GM12875 (cell line): ENCODE results near the gene MORN3.
A peak's percentile ranks its signal among the peaks of the same experiment; 100 is the strongest.
"Not testable (repeated sequence)": the region's sequence is repeated elsewhere in the genome, so short reads cannot be mapped to it uniquely, and the experiment has no call there.

Experiments
- H3K4me3 ChIP-seq: one replicate; pipeline ENCODE4 v1.5.1; 2011; ENCODE audit warnings: low read depth, low read length, control low read depth
- CTCF ChIP-seq: IDR thresholded peaks from 2 replicates; pipeline ENCODE4 v1.5.1; 2011; ENCODE audit warnings: low read depth, mild to moderate bottlenecking, control low read depth, inconsistent platforms, low read length, moderate library complexity, borderline replicate concordance; ENCODE audit not compliant: insufficient read depth

Gene MORN3

GRCh38 chr12:121648458-121649028 is 20.9 kb downstream of the MORN3 start:
- TF ChIP-seq CTCF: no peak

GRCh38 chr12:121641343-121641630 is 28.2 kb downstream of the MORN3 start:
- TF ChIP-seq CTCF: no peak
- no peak overlapping the region for H3K4me3 ChIP-seq

More at GRCh38 chr12:121648458-121649028, 20.9 kb downstream of the MORN3 start:
- H3K4me3 ChIP-seq: no peak overlapping the region

DNA sequence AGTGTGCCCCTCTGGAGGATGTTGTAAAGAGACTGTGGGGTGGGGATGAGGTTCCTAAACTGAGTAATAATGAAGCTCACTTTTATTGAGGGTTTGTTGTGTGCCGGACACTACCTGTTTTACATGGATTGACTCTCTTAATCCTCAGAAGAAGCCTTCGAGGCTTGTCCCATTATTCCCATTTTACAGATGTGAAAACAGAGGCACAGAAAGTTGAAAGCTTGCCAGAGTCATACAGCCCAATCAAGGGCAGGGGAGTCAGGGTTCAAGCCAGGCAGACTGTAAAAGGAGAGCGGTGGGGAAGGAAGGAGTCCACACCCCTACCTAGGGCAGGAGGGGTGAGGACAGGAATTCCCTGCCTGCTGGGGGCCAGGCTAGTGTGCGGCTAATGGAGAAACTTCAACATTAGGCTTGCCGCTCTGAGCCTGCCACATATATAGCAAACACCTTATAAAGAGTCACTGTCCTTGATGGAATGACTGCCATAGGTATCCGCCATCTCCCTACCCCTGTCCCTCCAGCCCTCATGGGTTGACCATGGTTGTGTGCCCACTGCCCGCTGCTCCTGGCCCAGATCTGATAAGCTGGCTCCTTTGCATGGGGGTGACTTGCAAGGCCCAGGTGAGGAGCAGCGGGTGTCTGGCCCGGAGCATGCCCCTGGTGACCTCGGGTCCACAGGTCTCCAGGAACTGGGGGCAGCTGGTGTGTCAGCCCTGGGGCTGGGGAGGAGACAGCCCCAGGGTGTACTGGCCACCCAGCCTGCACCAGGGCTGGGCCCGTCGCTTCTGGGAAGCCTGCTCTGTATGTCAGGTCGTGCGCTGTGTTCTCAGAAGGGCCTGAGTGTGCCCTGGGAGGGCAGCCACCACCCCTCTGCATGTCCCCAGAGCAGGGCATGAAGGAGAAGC is 30.9 kb downstream of the MORN3 start:
- no peak for TF ChIP-seq CTCF
- H3K4me3 ChIP-seq: no peak overlapping the region

GRCh38 chr12:121637231-121637914 is 32.1 kb downstream of the MORN3 start:
- no peak for TF ChIP-seq CTCF
- H3K4me3 ChIP-seq: peak overlapping the region; percentile 2

DNA sequence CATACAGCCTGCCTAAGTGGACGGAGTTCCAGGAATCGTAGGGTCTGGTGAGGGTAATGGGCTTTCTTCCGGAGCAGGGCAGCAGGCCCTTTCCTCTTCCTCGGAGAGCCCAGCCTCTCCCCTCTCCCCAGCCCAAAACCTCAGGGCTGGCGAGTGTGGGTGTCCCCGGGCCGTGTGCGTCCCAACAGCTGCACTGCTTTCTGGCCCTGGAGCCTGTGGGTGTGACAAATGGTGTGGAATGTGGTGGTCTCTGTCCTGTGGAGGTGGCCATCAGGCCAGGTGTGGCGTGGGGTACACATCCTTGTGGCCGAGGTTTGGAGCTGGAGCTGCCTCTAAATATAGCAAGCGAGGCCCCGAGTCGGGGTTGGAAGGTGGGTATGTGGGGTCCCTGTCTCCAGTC is 34.6 kb downstream of the MORN3 start:
- TF ChIP-seq CTCF: no peak
- no peak overlapping the region for H3K4me3 ChIP-seq

DNA sequence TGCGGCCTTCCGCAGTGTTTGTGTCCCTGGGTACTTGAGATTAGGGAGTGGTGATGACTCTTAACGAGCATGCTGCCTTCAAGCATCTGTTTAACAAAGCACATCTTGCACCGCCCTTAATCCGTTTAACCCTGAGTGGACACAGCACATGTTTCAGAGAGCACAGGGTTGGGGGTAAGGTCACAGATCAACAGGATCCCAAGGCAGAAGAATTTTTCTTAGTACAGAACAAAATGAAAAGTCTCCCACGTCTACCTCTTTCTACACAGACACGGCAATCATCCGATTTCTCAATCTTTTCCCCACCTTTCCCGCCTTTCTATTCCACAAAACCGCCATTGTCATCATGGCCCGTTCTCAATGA is 35.6 kb downstream of the MORN3 start:
- not testable (repeated sequence) for H3K4me3 ChIP-seq

- no peak overlapping the region for H3K4me3 ChIP-seq
- no peak for TF ChIP-seq CTCF
Measured at GRCh38 chr12:121632069-121632970, 37.1 kb downstream of the MORN3 start.
